A549 (cell line): ENCODE data around the gene CYB561.
"Not testable (repeated sequence)": the region's sequence is repeated elsewhere in the genome, so short reads cannot be mapped to it uniquely, and the experiment has no call there.

ENCODE experiments used
- CHD2 ChIP-seq: fragments of 150-350 bp; IDR thresholded peaks from 2 replicates; pipeline ENCODE4 v1.6.1; 2014; ENCODE audit warnings: low read length; ENCODE audit not compliant: partially characterized antibody
- EP300 ChIP-seq, 2 experiments: fragments of >200 bp; sonication (Bioruptor Twin); formaldehyde crosslinking; IDR thresholded peaks; 2 replicates in 1 of 2; 3 replicates in 1 of 2; pipeline ENCODE4 v1.6.1; 2016 to 2017
- JUNB ChIP-seq: fragments of >200 bp; sonication (Bioruptor Twin); formaldehyde crosslinking; IDR thresholded peaks from 2 replicates; pipeline ENCODE4 v1.6.1; 2016
- KDM1A ChIP-seq: fragments of 200-600 bp; sonication (generic); IDR thresholded peaks from 2 replicates; pipeline ENCODE4 v1.6.1; 2016; ENCODE audit warnings: low read depth, mild to moderate bottlenecking
- PHF8 ChIP-seq: fragments of 200-600 bp; sonication (generic); IDR thresholded peaks from 2 replicates; pipeline ENCODE4 v1.6.1; 2016; ENCODE audit warnings: low read depth, mild to moderate bottlenecking, antibody characterized with exemption, moderate library complexity, borderline replicate concordance
- POLR2A ChIP-seq: IDR thresholded peaks from 2 replicates; pipeline ENCODE4 v1.6.1; 2012; ENCODE audit warnings: mild to moderate bottlenecking, low read length
- POLR2AphosphoS2 ChIP-seq: conservative IDR thresholded peaks from 2 replicates; pipeline ENCODE4 v1.6.1; 2012; ENCODE audit warnings: low read length, improper control_type of control experiment, inconsistent platforms
- ZC3H11A ChIP-seq: fragments of 450-650 bp; IDR thresholded peaks from 2 replicates; pipeline ENCODE4 v1.6.1; 2014; ENCODE audit warnings: antibody characterized with exemption, mild to moderate bottlenecking
- TF ChIP-seq, protein P1 (sequence below): fragments of >200 bp; sonication (Bioruptor Twin); formaldehyde crosslinking; IDR thresholded peaks from 3 replicates; pipeline ENCODE4 v1.5.1; 2016
- TF ChIP-seq, protein P2 (sequence below): fragments of 150-350 bp; IDR thresholded peaks from 2 replicates; pipeline ENCODE4 v1.6.1; 2014; ENCODE audit warnings: low read depth, mild to moderate bottlenecking, low read length
- TF ChIP-seq, protein P3 (sequence below): IDR thresholded peaks from 2 replicates; pipeline ENCODE4 v1.6.1; 2012
- TF ChIP-seq, protein P4 (sequence below): fragments of 200-600 bp; sonication (generic); IDR thresholded peaks from 2 replicates; pipeline ENCODE4 v1.6.1; 2016; ENCODE audit warnings: antibody characterized with exemption, mild to moderate bottlenecking, moderate library complexity

DNA sequence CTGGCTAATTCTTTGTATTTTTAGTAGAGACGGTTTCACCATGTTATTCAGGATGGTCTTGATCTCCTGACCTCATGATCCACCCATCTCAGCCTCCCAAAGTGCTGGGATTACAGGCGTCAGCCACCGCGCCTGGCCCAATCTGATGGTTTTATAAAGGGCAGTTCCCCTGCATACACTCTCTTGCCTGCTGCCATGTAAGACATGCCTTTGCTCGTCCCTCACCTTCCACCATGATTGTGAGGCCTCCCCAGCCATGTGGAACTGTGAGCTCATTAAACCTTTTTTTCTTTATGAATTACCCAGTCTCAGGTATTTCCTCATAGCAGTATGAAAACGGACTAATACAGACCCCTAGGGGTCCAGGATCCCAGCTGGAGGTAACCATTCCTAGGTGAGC lies 22.0 kb upstream of the CYB561 start:
- TF ChIP-seq KDM1A; POLR2AphosphoS2; EP300 (IDR thresholded peaks at IDR 0.05); JUNB; POLR2A; ZC3H11A; CHD2; PHF8: not testable (repeated sequence)
- TF ChIP-seq, protein P1, sequence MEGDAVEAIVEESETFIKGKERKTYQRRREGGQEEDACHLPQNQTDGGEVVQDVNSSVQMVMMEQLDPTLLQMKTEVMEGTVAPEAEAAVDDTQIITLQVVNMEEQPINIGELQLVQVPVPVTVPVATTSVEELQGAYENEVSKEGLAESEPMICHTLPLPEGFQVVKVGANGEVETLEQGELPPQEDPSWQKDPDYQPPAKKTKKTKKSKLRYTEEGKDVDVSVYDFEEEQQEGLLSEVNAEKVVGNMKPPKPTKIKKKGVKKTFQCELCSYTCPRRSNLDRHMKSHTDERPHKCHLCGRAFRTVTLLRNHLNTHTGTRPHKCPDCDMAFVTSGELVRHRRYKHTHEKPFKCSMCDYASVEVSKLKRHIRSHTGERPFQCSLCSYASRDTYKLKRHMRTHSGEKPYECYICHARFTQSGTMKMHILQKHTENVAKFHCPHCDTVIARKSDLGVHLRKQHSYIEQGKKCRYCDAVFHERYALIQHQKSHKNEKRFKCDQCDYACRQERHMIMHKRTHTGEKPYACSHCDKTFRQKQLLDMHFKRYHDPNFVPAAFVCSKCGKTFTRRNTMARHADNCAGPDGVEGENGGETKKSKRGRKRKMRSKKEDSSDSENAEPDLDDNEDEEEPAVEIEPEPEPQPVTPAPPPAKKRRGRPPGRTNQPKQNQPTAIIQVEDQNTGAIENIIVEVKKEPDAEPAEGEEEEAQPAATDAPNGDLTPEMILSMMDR: not testable (repeated sequence)
- TF ChIP-seq, protein P2, sequence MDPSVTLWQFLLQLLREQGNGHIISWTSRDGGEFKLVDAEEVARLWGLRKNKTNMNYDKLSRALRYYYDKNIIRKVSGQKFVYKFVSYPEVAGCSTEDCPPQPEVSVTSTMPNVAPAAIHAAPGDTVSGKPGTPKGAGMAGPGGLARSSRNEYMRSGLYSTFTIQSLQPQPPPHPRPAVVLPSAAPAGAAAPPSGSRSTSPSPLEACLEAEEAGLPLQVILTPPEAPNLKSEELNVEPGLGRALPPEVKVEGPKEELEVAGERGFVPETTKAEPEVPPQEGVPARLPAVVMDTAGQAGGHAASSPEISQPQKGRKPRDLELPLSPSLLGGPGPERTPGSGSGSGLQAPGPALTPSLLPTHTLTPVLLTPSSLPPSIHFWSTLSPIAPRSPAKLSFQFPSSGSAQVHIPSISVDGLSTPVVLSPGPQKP: not testable (repeated sequence)
- TF ChIP-seq, protein P3, sequence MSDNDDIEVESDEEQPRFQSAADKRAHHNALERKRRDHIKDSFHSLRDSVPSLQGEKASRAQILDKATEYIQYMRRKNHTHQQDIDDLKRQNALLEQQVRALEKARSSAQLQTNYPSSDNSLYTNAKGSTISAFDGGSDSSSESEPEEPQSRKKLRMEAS: not testable (repeated sequence)
- TF ChIP-seq, protein P4, sequence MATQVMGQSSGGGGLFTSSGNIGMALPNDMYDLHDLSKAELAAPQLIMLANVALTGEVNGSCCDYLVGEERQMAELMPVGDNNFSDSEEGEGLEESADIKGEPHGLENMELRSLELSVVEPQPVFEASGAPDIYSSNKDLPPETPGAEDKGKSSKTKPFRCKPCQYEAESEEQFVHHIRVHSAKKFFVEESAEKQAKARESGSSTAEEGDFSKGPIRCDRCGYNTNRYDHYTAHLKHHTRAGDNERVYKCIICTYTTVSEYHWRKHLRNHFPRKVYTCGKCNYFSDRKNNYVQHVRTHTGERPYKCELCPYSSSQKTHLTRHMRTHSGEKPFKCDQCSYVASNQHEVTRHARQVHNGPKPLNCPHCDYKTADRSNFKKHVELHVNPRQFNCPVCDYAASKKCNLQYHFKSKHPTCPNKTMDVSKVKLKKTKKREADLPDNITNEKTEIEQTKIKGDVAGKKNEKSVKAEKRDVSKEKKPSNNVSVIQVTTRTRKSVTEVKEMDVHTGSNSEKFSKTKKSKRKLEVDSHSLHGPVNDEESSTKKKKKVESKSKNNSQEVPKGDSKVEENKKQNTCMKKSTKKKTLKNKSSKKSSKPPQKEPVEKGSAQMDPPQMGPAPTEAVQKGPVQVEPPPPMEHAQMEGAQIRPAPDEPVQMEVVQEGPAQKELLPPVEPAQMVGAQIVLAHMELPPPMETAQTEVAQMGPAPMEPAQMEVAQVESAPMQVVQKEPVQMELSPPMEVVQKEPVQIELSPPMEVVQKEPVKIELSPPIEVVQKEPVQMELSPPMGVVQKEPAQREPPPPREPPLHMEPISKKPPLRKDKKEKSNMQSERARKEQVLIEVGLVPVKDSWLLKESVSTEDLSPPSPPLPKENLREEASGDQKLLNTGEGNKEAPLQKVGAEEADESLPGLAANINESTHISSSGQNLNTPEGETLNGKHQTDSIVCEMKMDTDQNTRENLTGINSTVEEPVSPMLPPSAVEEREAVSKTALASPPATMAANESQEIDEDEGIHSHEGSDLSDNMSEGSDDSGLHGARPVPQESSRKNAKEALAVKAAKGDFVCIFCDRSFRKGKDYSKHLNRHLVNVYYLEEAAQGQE: not testable (repeated sequence)
